ENCODE measurements around the gene NIPA2.

The NIPA2 gene

DNA sequence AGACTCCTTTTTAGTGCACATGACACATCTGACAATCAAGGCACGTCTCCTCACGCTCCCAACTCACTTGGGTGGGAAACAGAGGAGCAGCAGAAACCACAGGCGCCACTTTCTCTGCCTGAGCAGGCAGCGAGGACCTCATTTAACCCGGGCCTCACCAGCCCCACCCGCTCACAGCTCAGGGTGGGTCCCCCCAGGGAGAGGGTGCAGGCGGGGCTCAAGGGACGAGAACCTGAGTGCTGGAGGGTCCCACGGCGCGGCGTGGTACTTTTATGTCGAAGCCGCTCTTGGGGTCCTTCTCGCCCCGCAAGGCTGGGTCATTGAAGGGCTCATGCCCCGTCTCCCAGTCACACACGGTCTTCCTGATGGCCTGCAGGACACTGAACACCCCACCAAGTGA, 79.1 kb downstream of the NIPA2 start:
- no peak overlapping the region for H3K4me3 ChIP-seq (ENCODE audit: low read length)
- no peak for DNase-seq (ENCODE audit: low read depth, low spot score)

Data from Jurkat, Clone E6-1 (cell line).